ENCODE measurements around the gene OTUD3.

GRCh38 chr1:19893687-19894086 is 11.5 kb downstream of the OTUD3 start:
- no peak for TF ChIP-seq CTCF (conservative IDR thresholded peaks at IDR 0.05; ENCODE audit: low read depth, low read length)
- no peak for TF ChIP-seq RAD21 (IDR thresholded peaks at IDR 0.05; ENCODE audit: low read length)
- TF ChIP-seq USF2 (IDR thresholded peaks at IDR 0.05; ENCODE audit: low read depth, low read length) = no peak
- TF ChIP-seq MAZ (IDR thresholded peaks at IDR 0.05; ENCODE audit: borderline replicate concordance, low read depth, low read length) = no peak
- TF ChIP-seq POLR2A (IDR thresholded peaks at IDR 0.05; ENCODE audit: low read depth, low read length) = no peak
- TF ChIP-seq RFX5 (IDR thresholded peaks at IDR 0.05; ENCODE audit: low read depth, low read length) = no peak
- TF ChIP-seq RCOR1 (IDR thresholded peaks at IDR 0.05; ENCODE audit: insufficient replicate concordance, low read length) = no peak
- no peak for TF ChIP-seq BHLHE40 (IDR thresholded peaks at IDR 0.05; ENCODE audit: low read depth, low read length)
- no peak for TF ChIP-seq SMC3 (IDR thresholded peaks at IDR 0.05; ENCODE audit: low read depth, low read length)
- TF ChIP-seq CEBPB (IDR thresholded peaks at IDR 0.05; ENCODE audit: low read depth, low read length) = no peak
- TF ChIP-seq ELK1 (IDR thresholded peaks at IDR 0.05; ENCODE audit: borderline replicate concordance, low read depth, low read length) = no peak
- TF ChIP-seq MAFK (IDR thresholded peaks at IDR 0.05; ENCODE audit: low read depth, low read length) = no peak

Measured in IMR-90 (cell line).